HG03378 (cell line): ENCODE results near the gene OR10K1.

Experiments
- ATAC-seq: cut with Tn5 transposase; IDR thresholded peaks from one replicate; pipeline ENCODE4 v1.9.1; 2021; ENCODE audit warnings: mild to moderate bottlenecking, moderate library complexity; ENCODE audit not compliant: unreplicated experiment

Gene OR10K1

DNA sequence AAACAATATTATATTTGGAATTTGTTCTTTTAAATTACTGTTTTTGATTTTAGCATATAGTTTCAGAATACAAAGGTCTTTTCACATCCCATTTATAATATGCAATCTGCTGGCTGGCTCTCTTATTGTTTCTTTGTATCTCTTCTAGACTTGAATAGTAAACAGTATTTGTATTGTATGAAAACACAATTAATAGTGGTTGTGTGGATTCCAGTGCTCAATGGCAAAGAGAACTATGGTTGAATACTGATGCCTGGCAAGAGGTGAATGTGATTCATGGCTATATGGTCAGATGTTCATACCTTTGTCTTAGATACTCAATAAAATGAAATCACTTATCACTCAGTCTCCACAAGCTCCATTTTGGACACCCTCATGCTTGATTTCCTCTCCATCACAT, 55.3 kb downstream of the OR10K1 start:
- no peak for ATAC-seq
